HL-60/S4 (cell line): Measurements from ENCODE around the gene DEFB129.
"Not testable (repeated sequence)": the region's sequence is repeated elsewhere in the genome, so short reads cannot be mapped to it uniquely, and the experiment has no call there.

Experiments
- in situ Hi-C: fragments of 300-500 bp; cut with MboI; formaldehyde crosslinking; loops from 2 replicates; pipeline ENCODE4 v1.14.3; 2022; ENCODE audit warnings: low sequenced_read_pairs

DEFB129 gene

DNA sequence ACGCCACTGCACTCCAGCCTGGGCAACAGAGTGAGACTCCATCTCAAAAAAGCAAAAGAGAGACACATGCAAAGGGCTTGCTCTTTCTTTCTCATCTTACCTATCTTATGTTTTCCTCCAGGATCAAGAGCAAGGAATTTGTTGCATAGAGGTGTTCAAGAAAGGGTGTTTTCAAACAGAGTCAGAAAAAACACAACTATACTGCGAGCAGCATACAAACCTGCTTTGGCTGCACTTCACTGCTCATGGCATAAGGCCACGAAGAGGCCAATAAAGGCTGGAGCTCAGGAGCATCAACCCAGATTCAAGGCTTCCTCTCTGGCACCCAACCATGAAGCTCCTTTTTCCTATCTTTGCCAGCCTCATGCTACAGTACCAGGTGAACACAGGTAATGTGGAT is at the start of gene DEFB129:
TSS of gene DEFB129 (plus strand) at position 301 of the 400 bp plus-strand sequence. CDS start at position 332, 31 bp downstream.
- in situ Hi-C loops: no loop called here

DNA sequence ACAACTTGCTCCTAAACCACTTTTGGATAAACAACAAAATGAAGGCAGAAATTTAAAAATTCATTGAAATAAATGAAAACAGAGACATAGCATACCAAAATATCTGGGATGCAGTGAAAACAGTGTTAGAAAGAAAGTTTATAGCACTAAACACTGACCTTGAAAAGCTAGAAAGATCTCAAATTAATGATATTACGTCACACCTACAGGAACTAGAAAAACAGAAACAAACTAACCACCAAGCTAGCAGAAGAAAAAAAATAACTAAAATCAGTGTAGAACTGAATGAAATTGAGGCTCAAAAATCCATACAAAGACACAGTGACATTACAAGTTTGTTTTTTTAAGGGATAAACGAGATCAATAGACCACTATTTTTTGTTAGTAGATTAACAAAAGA is 42.8 kb upstream of the DEFB129 start:
- in situ Hi-C loops: no loop called here

GRCh38 chr20:187733-188132 is 39.3 kb upstream of the DEFB129 start:
- in situ Hi-C loops: no loop called here

DNA sequence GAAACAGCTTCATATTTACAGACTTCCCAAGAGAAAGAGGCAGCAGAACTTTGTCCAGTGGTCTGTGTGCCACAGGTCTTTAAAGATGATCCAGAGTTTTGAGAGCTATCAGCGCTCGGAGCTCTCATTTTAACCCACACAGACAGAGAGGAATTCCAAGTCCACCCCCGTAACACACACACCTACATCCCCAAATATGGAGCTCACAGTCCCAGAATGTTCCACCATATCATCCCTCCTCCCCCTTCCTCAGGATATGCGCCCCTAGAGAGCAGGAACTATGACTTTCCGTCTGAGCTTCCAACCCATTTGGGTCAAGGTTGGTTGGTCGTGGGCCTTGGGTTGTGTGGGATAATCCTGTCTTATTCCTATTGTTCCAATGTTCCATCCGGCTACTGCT is 37.4 kb upstream of the DEFB129 start, which contains the start of gene DEFB128:
TSS of gene DEFB128 (minus strand) at position 101 of the 400 bp plus-strand sequence. CDS start at position 13, 88 bp downstream.
- in situ Hi-C loops: no loop called here

- in situ Hi-C loops: no loop called here
Observed at GRCh38 chr20:198225-198624, 28.8 kb upstream of the DEFB129 start.

- in situ Hi-C loops: no loop called here
Observed at GRCh38 chr20:199996-200395, 27.1 kb upstream of the DEFB129 start.

DNA sequence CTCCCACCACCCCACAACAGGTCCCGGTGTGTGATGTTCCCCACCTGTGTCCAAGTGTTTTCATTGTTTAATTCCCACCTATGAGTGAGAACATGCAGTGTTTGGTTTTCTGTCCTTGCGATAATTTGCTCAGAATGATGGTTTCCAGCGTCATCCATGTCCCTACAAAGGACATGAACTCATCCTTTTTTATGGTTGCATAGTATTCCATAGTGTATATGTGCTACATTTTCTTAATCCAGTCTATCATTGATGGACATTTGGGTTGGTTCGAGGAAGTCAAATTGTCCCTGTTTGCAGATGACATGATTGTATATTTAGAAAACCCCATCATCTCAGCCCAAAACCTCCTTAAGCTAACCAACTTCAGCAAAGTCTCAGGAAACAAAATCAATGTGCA is 23.4 kb upstream of the DEFB129 start:
- in situ Hi-C loops: not testable (repeated sequence)

DNA sequence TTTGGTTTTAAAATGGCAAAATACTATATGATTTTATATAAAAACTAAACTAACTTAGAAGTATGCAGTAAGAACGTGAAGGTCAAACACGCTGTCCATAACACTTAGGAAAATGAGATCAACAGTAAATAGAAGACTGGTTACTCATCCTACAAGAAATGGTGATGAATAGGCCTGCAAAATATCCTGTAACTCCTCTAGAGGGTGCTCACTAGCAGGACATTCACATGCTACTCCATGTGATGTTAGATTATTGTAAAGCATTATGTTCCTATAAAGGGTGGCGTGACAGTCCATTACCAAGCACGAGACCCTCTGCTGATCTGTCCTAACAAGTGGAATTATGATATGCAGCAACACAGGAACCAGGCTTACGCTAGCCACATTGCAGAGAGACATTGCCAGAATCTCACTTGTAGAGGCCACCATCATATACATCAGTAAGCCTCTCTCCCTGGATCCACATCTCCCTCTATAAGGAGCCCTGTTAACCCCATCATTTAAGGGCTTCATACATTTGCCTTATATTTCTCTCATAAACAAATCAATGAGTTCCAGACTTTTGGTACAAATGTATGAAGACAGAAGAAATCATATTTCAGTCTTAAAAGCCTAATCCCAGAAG is 18.0 kb upstream of the DEFB129 start:
- in situ Hi-C loops: no loop called here

- in situ Hi-C loops: no loop called here
Observed at GRCh38 chr20:210809-211502, 16.1 kb upstream of the DEFB129 start.

DNA sequence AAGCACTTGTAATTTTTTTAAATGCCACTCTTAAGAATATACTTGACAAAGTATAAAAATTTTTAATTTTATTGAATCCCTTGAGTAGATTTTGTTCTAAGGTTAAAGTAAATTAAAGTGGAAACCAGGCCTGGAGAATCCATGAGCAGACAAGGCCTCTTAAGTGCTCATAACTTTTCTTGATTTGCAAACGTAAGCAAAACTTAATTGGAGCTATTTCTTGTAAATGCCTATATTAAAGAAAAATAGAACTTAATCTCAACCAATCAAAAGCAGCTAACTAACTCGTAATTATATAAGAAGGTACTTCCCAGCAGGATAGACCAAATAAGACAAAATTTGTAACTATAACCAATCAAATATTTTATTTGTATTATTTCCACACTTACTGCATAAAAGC is 12.7 kb upstream of the DEFB129 start:
- in situ Hi-C loops: no loop called here

DNA sequence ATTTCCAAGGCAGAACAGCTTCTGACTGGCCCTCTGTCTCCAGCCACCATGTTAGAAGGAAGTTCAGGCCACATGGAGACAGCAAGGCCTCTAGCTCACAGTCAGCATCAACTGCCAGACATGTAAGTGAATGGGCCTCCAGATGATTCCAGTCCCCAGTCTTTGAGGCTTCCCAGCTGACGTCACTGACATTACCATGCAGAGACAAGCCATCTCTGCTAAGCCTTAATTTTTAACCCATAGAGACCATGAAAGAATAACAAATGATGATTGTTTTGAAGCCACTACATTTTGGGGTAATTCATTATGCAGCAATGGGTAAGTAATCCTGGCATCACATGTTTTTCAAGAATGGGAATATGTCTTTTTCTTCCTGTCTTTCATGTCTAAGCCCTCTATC is 11.3 kb upstream of the DEFB129 start:
- in situ Hi-C loops: no loop called here

DNA sequence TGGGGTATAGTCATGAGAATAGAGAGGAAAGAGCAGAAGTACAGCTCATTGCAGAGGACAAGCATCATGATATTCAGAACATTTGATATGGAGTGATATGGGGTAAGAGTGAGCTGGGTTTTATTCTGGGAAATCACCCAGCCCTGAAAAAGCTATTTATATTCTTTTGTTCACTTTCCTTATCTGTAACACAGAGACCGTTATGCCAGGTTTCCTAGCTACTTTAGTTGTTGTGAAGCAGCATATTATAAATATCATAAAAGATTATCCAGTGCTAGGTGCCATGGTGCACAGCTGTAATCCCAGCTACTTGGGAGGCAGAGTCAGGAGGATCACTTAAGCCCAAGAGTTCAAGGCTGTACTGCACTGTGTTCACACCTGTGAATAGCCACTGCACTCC is 9.8 kb upstream of the DEFB129 start:
- in situ Hi-C loops: no loop called here

GRCh38 chr20:219290-220115 is 7.6 kb upstream of the DEFB129 start:
- in situ Hi-C loops: no loop called here

- in situ Hi-C loops: no loop called here
Observed at GRCh38 chr20:221258-221830, 5.7 kb upstream of the DEFB129 start.

GRCh38 chr20:225879-226278 is 1.2 kb upstream of the DEFB129 start:
- in situ Hi-C loops: not testable (repeated sequence)

DNA sequence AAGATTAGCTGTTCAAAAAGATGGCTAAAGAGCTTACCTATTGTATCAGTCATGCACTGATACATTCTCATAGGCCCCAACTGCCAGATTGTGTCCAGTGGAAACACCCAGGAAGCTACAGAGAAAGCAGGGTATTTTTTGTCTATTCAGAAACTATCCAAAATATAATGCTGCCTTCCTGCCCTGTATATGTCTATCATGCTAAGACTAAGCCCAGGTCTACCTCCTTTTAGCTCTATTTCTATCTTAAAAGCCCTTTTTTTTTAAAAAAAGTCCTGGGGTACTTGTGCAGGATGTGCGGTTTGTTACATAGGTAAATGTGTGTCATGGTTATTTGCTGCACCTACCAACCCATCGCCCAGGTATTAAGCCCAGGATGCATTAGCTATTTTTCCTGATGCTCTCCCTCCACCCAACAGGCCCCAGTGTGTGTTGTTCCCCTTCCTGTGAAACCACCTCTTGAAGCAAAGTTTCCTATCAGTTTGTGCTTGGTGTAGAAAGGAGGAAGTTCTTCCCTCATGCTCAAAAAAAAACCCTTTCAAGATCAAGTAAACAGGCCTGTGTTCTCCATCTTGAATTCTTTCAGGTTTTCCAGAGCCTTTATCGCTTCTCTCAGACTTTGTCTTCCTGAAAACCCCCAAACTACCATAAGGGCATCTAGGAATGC is 514 bp downstream of the DEFB129 start:
- in situ Hi-C loops: no loop called here

GRCh38 chr20:235891-236290 is 8.8 kb downstream of the DEFB129 start:
- in situ Hi-C loops: no loop called here

GRCh38 chr20:237489-237888 is 10.4 kb downstream of the DEFB129 start:
- in situ Hi-C loops: no loop called here

DNA sequence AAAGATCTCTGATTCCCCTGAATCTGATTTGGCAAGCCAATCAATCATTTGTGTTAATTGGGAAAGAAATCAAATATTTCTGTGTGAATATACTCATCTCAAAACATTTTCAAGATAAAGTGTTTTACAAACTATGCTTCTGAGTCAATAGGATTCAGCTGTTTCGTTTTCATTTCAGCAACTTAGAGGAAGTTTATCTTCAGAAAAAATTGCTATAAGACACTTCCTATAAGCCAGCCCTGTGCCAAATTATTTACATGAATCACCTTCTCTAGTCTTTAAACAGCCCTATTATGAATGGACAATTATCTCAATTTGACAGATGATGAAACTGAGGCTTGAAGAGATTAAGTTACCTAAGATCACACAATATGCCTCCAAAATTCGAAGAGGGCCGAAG is 10.9 kb downstream of the DEFB129 start:
- in situ Hi-C loops: no loop called here

DNA sequence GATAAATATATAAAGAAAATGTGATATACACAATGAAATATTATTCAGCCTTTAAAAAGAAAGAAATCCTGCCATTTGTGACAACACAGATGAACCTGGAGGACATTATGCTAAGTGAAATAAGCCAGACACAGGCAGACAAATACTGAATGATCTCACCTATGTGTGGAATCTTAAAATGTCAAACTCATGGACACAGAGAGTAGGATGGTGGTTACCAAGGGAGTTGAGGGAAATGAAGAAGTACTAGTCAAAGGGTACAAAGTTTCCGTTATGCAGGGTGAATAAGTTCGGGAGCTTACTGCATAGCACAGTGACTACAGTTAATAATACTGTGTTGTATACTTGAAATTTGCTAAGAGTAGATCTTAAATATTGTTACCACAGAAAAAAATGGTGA is 15.8 kb downstream of the DEFB129 start:
- in situ Hi-C loops: no loop called here

DNA sequence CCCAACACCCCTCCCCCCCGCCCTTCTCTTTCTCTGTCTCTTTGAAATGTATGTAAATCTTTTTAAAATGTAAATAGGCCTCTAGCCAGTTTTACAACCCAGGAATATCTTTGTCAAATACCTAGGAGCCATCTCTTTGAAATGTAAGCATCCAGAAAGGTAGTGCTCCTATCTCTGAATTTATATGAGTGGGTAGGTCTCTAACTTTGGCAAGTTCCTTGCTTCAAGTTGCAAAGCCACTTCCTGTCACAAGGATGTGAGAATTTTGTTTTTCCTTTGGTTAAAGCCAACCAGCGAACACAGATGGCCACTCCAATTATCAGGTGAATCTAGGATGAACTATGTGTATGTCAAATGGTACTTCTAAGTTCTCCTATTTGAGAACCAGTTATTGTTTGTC is 24.3 kb downstream of the DEFB129 start:
- in situ Hi-C loops: no loop called here
